Upper lobe of left lung (tissue), 4 donors: ENCODE measurements around the gene AGAP9.
"Not testable (repeated sequence)": the region's sequence is repeated elsewhere in the genome, so short reads cannot be mapped to it uniquely, and the experiment has no call there.

Source experiments
- CTCF ChIP-seq, 6 experiments: fragments of 450-650 bp in 4 of 6; fragments of 200-600 bp in 2 of 6; sonication (generic) in 2 of 6; IDR thresholded peaks; one replicate each; pipeline ENCODE4 v1.5.1; 2016 to 2019; ENCODE audit warnings: antibody characterized with exemption in 6 of 6
- EP300 ChIP-seq, 4 donors: sonication (generic); formaldehyde crosslinking; IDR thresholded peaks; one replicate each; pipeline ENCODE4 v1.5.1; 2017; ENCODE audit warnings: antibody characterized with exemption in 4 of 4, control low read depth in 2 of 4
- POLR2AphosphoS5 ChIP-seq, 2 donors: sonication (generic); formaldehyde crosslinking; IDR thresholded peaks; one replicate each; pipeline ENCODE4 v1.5.1; 2017; ENCODE audit warnings: antibody characterized with exemption in 2 of 2

- not testable (repeated sequence) for TF ChIP-seq CTCF, EP300, POLR2AphosphoS5 (IDR thresholded peaks at IDR 0.05)
Measured at GRCh38 chr10:47478114-47478513, 45.3 kb downstream of the AGAP9 start.
